HFFc6 (cell line): ENCODE data around the gene ATXN7L1. TPM values are rescaled to one million over a fixed set of nuclear protein-coding genes. Genes with fewer than 3 reads are reported as not detected.

ENCODE experiments used
- DNase-seq: peaks from one replicate; pipeline ENCODE4 v3.0.0-alpha.2; 2018
- H3K27ac Mint-ChIP-seq: 2 replicates; pipeline ENCODE4 v1.8.0; 2020; ENCODE audit warnings: mild to moderate bottlenecking, mixed read lengths
- H3K27me3 Mint-ChIP-seq: 2 replicates; pipeline ENCODE4 v1.8.0; 2021; ENCODE audit warnings: mild to moderate bottlenecking, moderate library complexity, mixed read lengths; ENCODE audit not compliant: insufficient read depth
- H3K36me3 Mint-ChIP-seq: 2 replicates; pipeline ENCODE4 v1.8.0; 2021; ENCODE audit warnings: low read depth, mixed read lengths
- H3K4me1 Mint-ChIP-seq: 2 replicates; pipeline ENCODE4 v1.8.0; 2020; ENCODE audit warnings: low read depth, mixed read lengths
- H3K4me3 Mint-ChIP-seq: 2 replicates; pipeline ENCODE4 v1.8.0; 2020; ENCODE audit warnings: mild to moderate bottlenecking, moderate library complexity, mixed read lengths
- H3K9me3 Mint-ChIP-seq: 2 replicates; pipeline ENCODE4 v1.8.0; 2020; ENCODE audit warnings: mild to moderate bottlenecking, mixed read lengths
- total RNA-seq, 6 experiments: library from RNA; stranded (reverse); fragmentation: NEBNext Ultra II Directional; extraction: Animal tissue kit (Norgen Biotek cat#: 25700); gene quantifications; 2 replicates in 1 of 6; 3 replicates in 5 of 6; pipeline ENCODE4 v1.2.3, GENCODE V29; 2021
- TF ChIP-seq, protein P1 (sequence below): fragments of 200-600 bp; sonication (generic); IDR thresholded peaks from 2 replicates; pipeline ENCODE4 v1.5.0; 2021; ENCODE audit warnings: antibody characterized with exemption, mild to moderate bottlenecking

ATXN7L1 gene
- total RNA-seq, 6 experiments from 2014 or later: 8.4 to 11.4 (median 9.8) TPM

DNA sequence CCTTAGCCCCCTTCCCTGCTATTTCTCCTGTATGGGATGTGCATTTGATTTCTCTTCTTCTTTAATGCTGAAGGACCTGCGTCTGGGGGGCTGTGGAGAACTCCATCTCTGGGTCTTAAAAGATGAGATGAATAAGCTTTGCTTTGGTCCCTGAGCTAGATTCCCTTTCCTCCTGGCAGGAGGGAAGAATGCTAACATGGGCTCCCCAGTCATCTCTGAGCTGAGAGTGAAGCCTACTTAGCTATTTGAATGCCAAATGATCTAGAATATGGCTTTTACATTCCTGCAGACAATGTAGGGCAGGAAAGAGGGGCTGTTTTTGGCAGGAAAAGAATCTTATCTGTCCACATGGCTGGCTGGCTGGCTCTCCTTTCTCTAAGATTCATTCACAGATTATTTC is 232.5 kb downstream of the ATXN7L1 start:
- Mint-ChIP-seq H3K9me3 (no peaks in the 10 kb centered on the region), H3K4me1 (peaks cover 7% of the 10 kb centered on the region), H3K4me3 (no peak overlapping the region), H3K36me3 (no peaks in the 10 kb centered on the region), H3K27ac (no peak overlapping the region), H3K27me3 (no peaks in the 10 kb centered on the region; the same call in 1 of the 2 replicates)
- DNase-seq: no peak
- TF ChIP-seq, protein P1, sequence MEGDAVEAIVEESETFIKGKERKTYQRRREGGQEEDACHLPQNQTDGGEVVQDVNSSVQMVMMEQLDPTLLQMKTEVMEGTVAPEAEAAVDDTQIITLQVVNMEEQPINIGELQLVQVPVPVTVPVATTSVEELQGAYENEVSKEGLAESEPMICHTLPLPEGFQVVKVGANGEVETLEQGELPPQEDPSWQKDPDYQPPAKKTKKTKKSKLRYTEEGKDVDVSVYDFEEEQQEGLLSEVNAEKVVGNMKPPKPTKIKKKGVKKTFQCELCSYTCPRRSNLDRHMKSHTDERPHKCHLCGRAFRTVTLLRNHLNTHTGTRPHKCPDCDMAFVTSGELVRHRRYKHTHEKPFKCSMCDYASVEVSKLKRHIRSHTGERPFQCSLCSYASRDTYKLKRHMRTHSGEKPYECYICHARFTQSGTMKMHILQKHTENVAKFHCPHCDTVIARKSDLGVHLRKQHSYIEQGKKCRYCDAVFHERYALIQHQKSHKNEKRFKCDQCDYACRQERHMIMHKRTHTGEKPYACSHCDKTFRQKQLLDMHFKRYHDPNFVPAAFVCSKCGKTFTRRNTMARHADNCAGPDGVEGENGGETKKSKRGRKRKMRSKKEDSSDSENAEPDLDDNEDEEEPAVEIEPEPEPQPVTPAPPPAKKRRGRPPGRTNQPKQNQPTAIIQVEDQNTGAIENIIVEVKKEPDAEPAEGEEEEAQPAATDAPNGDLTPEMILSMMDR: no peak

DNA sequence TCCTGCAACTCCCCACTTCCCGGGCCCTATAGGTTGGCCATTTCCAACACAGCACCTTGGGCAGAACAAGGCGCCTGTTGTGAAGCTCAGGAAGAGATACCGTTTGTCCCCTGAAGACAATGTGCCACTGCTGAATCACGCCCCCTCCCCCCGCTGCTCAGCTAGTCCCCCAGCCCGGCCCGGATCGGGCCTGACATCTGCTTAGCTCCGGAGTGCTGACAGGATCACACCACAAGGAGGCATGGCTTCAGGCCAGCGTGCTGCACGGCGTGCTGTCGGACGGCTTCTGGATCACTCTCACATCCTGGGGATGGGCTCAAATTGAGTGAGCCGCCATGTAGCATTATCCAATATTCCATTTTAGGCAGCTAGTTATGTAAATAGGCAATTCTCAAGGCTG is 233.0 kb downstream of the ATXN7L1 start:
- no peaks in the 10 kb centered on the region; the same call in 1 of the 2 replicates for H3K27me3 Mint-ChIP-seq
- peaks cover 2% of the 10 kb centered on the region; the same call in 1 of the 2 replicates for H3K4me1 Mint-ChIP-seq
- H3K36me3 Mint-ChIP-seq: no peaks in the 10 kb centered on the region
- H3K27ac Mint-ChIP-seq: no peak overlapping the region
- TF ChIP-seq, protein P1: no peak
- no peak overlapping the region for H3K4me3 Mint-ChIP-seq
- DNase-seq: no peak
- H3K9me3 Mint-ChIP-seq: no peaks in the 10 kb centered on the region

DNA sequence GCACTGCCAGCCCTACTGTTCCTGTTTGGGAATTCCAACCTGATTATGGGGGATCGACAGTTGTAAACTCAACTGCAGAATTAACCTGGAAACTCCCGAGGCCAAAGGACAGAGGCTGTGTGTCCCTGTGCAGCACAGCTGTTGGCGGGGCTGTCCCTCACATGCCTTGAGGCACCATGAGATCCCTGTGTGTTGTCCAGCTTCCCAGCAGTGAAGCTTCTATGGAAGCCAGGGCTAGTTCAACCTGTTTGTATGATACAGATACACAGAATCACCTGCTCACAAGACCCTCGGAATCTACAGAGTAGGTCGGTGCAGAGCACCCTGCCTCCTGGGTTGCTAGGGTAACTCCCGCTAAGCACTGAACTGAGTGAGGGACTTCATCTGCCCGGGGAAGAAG is 234.1 kb downstream of the ATXN7L1 start:
- H3K27ac Mint-ChIP-seq: no peak overlapping the region
- TF ChIP-seq, protein P1: no peak
- H3K4me1 Mint-ChIP-seq: no peaks in the 10 kb centered on the region
- H3K27me3 Mint-ChIP-seq: no peaks in the 10 kb centered on the region; the same call in 1 of the 2 replicates
- H3K36me3 Mint-ChIP-seq: no peaks in the 10 kb centered on the region
- H3K4me3 Mint-ChIP-seq: no peak overlapping the region
- no peak for DNase-seq
- no peaks in the 10 kb centered on the region for H3K9me3 Mint-ChIP-seq

DNA sequence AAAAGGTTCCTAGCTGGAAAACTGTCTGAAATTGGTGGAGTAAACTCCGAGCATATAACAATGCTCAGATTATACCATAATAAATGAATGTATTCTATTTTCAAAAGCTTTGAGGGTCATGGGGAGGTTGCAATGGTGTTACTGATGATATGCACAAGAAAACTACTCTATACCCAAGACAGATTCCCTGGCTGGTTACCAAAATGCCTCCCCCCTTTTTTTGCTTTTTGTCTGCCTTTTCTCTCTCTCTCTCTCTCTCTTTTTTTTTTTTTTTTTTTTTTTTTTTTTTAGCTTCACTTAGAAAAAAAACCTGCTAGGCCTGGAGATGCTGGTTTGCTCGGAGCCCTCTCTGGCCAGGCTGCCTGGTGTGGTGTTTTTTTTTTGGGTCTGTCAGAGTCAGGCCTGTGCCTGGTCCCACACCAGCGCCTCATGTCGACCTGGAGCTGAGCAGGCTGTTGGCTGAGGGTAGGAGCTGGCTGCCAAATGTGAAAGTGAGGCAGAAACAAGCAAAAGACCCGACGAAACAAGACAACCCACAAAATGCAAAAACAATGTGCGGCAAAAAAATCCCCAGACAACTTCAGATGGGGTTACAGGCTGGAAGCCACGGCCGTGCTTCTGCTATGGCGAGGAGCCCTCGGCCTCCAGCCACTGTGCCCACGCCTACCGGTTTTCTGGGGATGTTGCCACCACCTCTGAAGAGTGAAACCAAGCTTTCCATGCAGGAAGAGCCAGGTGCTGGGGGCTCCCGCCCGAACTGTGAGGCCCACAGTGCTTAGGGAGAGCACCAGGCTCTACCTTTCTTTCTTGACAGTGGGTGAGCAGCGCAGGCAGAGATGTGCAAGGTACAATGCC is 235.2 kb downstream of the ATXN7L1 start:
- DNase-seq: no peak
- Mint-ChIP-seq H3K4me3 (no peak overlapping the region), H3K36me3 (no peaks in the 10 kb centered on the region), H3K27me3 (no peaks in the 10 kb centered on the region; the same call in 1 of the 2 replicates), H3K4me1 (no peaks in the 10 kb centered on the region), H3K9me3 (no peaks in the 10 kb centered on the region), H3K27ac (no peak overlapping the region)
- TF ChIP-seq, protein P1: no peak

DNA sequence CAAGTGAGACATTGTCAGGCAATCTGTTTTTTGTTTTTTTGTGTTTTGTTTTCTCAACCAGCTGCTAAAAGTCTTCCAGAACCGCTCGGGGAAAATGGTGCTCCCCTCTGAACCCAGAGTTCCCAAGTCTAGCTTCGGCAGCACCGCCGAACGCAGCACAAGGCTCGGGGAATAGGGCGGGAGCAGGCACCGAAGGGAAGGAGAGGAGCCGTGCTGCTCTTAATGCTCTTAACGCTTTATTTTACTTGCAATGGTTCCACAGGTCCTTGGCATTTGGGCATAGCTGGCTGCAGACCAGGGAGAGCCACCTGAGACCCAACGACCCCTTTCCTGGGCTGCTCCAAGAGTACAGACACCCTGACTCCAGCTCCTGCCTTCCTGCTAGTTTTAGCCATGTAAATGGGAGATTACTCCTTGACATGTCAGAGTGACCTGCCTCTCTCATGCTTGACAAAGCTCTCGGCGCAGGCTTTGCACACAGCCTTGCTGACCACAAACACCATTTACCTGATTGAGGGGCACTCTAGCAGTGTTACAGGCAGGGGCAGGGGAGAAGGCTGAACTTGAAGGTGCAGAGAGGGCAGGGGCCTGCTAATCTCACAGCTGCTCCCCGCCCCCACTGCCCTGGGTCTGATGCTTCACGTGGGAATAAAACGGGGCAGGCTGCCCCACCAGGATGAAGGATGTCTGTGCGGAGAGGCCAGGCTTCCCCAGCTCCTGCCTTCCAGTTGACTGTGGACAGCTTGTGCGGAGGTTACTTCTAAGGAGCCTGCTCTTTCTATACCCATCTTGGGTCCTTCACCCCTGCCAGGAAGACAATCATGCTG is 236.5 kb downstream of the ATXN7L1 start:
- Mint-ChIP-seq H3K27ac (no peak overlapping the region), H3K9me3 (no peaks in the 10 kb centered on the region), H3K4me3 (no peak overlapping the region), H3K36me3 (no peaks in the 10 kb centered on the region), H3K4me1 (no peaks in the 10 kb centered on the region), H3K27me3 (no peaks in the 10 kb centered on the region; the same call in 1 of the 2 replicates)
- TF ChIP-seq, protein P1: no peak
- no peak for DNase-seq
